HG03442 (cell line): ENCODE results near the gene CPXM2.

Source experiments
- ATAC-seq: cut with Tn5 transposase; IDR thresholded peaks from one replicate; pipeline ENCODE4 v1.9.1; 2021; ENCODE audit warnings: mild to moderate bottlenecking, moderate library complexity; ENCODE audit not compliant: unreplicated experiment

The CPXM2 gene

DNA sequence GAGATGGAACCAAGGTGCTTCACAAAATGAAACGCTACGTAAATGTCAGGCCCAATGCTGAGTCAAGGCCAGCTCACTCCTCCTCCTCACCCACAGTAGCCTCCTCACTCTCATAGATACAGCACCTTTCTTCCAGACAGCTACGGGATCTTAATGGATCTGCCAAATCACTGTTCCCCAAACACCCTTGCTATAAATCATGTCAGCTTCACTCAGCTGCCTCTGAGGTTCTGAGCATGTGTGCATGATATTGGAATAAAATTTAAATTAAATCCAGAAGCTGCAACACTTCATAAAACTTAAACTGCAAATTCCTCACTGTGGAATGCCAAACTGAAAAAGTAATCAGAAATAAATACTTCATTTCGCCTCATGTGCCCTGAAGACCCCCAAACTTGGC, 14.7 kb upstream of the CPXM2 start:
- no peak for ATAC-seq

DNA sequence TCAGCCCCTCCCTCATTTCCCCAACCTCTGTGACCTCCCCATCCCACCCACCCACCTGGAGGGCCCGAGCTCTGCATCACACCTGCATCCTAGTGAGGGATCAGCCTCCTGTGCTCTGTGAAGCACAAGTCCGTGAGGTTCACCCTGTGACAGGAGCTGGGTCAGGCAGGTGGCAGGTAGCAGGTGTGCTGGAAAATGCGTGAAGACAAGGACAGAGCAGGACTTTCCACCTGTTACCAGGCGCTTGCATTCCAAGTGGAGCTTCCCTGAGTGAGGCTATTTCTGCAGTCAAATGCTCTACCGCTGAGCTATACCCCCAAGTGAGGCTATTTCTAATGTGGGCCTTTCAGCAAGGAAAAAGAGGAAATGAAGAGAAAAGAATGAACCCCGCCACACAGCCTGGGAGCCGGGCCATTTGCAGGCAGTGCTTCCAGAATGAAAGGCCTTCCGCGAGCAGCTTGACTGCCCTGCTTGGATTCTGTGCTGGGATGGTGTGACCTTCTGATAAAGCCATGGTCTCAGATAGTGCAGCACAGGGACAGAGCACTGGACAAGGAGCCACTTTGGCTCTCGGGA, 13.3 kb upstream of the CPXM2 start:
- no peak for ATAC-seq

DNA sequence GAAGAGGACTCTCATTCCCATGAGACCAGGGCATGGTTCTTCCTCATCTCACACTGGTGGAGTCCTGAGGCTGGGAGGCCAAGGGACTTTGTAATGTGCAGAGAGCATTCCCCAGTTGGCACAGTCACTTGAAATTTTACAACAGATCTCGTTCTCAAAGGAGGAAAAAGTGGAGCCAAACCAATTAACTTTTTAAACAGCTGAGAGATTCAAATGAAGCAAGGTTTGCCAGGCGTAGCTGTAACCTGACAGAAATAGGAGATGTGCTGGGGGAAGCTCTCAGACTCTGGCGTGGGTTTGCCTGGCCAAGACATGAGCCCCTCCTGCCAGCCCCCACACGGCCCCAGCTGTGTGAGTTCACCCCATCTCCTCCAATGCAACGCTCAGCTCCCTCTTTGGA, 12.0 kb upstream of the CPXM2 start:
- ATAC-seq, result no peak

DNA sequence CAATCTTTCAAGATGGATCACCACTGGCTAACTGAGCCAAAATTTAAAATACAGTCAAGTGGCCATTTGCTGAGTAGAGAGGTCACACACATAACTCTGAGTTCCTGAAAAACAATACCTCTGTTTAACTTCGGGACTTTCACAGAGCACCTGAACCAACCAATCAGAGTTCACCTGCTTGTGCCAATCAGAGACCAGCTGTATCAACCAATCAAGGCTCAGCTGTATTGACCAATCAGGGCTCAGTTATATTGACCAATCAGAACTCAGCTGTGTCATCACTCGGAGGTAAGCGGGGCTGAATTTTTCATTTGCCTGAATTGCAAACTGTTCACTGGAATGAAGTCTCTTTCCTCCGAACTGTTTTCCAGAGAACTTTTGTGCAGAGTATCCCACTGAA, 10.0 kb upstream of the CPXM2 start:
- ATAC-seq, result no peak

DNA sequence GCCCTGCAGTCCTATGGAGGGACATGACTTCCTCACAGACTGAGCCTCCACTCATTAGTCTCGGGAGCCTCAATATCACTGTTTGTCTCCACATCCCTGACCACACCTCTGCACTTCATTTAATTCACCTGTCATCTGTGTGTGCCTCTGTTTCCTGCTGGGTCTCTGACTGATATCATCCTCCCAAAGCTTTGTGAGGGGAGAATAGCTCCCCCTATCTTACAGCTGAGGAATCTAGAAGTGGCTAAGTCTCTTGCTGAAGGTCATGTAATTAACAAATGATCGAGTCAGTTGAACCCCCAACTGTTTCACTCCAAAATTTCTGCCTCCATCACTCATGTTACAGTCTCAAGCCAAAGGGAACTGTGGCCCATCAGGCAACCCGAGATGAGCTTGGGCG, 5.5 kb upstream of the CPXM2 start:
- no peak for ATAC-seq

DNA sequence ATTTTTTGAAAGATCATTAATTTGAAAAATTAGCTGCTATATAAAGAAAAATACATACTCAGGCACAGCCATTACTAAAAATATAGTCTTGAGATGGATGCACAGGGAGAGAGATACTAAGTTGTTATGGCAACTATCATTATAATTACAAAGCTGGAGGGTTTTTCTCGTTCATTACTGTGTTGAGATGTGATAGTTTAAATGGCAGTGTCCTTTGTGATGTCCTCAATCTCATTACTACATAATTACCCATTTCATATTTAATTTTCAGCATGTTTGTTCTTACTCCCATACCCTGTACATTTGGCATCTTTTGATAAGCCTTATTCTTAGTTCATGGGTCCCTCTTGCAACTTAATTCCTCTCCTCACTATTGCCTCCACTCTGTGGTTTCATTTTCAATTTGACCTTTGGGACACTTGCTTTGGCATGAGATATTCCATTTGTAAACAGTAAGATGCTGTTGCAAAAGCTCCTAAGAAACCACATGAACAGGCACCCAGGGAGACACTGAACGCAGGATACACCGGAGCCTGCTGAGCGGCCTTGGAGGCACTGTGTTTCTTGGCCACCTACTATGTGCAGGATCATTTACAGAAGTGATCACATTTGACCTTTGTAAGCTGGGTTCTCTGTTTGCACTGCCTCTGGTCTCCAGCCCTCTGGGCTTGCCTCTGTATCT, 4.8 kb upstream of the CPXM2 start:
- no peak for ATAC-seq

DNA sequence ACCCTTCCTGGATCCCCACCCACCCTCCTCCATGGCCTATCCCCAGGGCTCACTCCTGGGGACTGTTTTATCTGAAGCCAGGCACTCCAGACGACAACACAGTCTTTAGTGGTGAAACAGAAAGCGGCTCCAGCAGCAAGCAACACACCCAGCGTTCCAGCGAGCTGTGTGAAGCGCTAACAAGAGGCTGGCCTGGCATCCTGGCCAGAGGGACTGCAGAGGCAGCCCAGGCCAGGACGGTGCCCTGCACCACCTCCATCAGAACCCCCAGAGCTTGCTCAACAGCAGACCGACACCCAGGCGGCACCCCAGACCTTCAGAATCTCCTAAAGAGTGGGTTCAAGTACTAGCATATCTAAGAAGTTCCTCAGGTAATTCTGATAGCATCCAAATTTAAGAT, 2.0 kb upstream of the CPXM2 start:
- no peak for ATAC-seq

DNA sequence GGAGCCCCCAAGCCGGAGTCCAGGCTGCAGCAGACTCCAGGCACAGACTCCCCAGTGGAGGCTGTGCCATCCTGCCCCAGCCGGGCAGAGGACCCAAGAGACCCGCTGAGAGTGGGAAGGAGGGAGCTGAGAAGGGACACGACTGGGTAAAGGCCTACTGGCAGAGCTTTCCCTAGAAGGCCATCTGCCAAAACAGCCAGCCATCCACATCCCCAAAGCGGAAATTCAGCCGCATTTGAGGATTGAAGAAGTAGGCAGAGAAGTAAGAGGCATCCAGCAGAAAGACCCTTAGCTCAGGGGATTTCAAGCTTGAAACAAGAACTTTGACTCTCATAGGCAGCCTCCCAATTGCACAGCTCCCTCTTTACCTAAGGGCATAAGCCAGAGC, 857 bp downstream of the CPXM2 start:
- no peak for ATAC-seq

DNA sequence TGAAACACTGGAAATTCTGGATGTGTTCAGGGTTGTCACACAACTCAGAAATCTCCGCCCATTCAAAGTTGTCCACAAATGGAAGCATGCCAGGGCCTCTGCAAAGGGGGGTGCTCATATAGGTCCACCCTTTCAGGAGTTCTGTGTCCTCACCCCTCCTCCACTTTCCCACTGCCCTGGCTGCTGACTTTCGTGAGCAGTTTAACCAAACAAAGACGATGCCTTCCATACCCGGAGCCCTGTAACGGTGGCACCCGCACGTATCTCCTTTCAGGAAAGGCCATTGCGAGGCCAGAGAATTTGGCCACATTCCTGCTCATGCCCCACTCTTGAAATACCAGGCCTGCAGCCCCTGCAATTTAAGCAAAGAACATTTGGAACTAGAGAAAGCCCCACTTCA, 1.4 kb downstream of the CPXM2 start:
- ATAC-seq, result no peak

DNA sequence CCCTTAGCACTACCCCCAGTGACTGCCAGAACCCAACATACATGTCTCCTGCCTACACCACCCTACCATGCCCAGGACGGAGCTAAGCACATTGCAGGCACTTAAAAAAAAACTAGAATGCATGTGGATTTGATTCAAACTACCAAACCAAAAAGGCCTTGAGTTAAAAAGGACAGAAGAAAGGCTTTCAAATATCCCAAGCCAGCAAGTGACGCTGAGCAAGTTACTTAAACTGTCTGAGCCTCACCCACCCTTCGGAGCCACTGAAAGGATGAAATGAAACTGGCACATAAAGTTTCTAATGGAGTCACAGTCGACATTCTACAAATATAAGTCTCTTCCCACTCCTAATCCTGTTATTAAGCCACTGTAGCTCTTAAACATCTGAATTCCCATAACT, 1.8 kb downstream of the CPXM2 start:
- no peak for ATAC-seq

DNA sequence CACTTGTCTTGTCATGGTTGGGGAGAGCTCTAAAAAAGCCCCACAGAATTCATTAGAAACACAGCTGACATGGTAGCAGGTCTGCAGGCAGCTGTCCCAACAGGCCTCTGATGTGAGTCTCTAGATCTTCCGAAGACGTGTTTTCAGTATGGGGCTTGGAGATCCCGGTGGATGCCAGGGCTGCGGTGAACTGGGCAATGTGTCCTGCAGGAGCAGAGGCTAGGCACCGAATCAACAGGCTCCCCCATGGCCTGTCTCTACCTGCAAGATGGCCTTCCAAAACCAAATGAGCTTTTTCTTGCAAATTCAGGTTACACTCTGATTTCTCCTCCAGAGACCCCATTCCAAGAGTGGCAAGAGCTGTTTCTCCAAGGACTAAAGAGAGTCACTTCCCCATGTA, 2.9 kb downstream of the CPXM2 start:
- ATAC-seq, result no peak

DNA sequence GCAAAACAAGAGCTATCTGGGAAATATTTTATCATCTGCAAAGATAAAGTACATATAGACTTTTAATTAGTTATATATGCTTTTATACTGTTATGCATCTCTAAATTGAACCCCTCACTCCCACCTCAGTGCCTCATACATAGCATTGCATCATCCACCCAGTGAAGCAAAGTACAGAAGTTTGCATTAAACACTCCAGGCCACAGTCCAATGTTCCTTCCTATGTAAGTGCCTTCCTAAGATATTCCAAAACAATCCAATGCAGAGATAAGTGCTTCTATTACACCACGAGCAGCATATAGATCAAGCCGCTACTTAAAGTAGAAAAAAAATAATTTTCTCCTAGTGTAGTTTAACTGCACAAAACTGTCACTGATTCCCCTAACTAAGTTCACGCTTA, 3.4 kb downstream of the CPXM2 start:
- no peak for ATAC-seq

DNA sequence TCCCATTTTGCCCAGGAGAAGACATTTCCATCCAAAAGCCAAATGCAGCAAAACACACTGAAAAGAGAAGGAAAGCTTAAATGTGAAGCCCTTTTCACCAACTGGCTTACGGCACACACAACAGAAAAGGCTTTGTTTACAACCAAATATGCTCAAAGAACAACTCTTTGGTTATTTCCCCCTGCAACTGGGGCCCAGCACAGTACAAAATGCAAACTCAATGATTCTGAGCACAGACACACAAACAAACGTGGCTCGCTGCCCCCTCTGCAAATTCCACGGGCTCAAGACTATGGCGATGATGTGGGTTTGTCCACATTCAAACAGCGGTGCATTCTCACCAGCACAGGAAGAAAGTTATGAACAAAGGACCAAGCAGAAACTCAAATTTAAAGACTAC, 5.3 kb downstream of the CPXM2 start:
- ATAC-seq, result no peak

DNA sequence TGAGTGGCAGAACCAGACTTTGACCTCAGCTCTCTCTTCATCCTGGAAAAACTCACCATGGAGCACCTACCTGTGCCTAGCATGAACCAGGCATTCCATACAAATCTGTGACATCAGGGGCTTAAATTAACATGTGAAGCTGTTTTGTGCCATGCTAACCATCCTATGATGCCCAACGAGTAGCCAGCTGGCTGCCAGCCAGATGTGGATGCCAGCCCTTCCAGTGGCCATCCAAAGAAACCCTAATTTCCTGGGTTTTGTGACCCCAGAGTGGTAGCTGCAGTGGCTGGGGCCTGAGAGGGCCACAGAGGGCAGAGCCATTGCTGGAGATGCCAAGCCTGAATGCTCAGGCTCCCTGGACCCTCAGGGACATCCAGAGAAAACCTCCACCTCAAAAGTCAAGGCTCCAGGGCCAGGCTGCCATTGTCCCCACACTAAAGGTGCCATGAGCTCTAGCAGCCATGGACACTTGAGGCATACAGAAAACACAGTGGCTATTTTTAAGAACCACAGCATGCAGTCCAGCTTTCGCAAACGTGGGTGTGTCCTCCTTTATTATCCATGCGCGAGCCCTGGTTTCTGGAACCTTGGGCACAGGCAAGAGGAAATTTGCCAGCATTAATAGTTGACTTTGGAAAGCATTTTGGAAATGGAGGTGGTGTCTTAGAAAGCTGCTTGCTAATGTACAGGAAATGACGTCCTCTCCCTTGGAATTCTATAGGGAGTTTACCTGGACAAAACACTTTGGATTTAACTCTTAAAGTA, 6.0 kb downstream of the CPXM2 start:
- no peak for ATAC-seq

DNA sequence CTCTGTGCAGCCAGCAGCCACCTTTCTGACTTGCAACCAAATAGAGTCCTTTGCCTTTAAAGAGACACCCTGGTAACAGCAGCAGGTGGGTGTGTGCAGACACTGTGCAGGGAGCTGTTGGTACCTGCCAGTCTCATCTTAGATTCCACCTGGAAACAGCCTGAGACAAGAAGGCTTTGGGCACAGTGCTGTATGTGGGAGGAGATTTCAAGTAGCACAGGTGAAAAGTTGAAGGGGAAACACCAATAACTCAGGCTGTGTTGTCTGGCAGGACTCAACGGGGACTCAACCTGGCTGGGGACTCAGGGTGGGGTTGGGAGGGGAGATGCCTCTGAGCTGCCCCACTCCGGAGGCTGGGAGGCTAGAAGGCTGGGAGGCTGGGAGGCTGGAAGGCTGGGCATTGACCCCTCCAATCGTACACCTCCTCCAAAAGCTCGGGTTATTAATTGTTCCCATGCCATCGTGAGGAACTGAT, 6.7 kb downstream of the CPXM2 start:
- ATAC-seq, result no peak

DNA sequence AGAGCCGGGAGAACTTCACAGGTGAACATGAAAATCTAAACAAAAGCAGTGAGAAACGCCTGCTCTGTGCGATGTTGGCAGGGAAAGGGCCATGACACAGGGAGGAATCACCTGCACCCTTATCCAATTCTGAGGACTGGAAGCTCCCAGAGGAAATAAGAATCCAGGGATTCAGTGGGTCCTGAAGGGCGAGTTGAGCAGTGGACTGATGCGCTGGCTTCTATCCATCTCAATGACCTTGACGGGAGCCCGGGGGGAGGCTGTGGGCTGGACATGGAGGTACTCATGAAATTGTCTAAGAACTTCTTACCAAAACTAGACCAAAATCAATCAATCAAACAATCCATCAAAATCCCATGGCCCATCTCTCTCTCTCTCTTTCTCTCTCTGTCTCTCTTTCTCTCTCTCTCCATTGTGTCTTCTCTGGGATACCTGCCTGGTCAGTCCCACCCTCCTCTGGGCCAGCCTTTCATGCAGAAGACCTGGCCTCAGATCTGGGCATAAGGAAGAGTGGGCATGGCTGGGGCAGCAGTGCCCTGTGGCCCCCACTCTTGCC, 7.2 kb downstream of the CPXM2 start:
- no peak for ATAC-seq

DNA sequence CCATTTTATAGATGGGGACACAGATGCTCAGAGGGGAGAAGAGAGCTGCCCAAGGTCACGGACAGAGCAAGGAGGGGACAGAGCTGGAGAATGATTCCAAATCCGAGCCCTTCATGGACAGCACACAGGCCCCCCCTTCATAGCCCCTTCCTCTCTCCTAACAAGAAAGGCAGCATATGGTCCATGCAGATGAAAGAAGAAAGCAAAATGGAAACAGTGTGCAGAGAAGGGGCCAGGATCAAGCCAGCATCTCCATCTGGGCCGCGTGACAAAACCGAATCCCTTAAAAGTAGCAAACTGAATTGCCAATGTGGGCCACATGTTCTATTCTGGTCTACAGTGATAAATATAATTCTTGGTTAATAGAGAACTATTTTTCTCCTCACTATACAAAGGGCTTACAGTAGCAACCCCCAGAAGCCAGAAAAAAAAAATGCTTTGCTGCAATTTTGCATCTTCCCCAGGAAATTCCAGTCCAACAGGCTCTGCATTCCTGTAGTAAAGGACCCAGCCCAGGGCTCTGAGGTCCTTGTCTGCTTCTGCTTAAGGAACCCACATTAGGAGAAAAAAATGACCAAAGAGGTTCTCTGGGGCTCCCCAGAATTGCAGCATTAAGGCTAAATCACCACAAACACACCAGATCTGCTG, 7.8 kb downstream of the CPXM2 start:
- no peak for ATAC-seq

DNA sequence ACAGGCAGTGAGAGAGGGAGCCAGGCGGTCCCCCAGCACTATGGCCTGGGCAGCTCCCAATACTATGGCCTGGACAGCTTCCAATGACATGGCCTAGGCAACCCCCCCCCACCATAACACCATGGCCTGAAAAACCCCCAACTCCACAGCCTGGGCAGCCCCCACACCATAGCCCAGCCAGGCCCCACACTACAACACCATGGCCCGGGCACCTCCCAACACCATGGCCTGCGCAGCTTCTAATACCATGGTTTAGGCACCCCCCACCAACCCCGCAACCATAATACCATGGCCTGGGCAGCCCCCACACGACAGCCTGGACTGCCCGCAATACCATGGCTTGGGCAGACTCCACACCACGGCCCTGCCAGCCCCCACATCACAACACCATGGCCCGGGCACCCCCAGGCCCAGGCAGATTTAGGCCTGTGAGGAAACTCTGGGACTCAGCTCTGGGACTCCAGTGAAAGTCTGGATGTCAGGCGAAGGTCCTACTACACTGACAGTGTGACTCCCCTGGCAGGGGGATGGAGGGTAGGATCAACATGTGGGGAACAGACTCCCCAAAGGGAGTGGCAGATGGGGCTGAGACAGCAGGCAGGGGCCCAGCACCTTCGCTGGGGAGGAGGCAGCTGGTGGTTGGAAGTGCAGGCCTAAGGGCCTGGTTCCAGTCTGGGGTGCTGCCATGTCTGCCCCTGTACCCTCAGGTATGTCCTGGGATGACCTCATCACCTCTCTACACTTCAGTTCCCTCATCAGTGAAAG, 8.7 kb downstream of the CPXM2 start:
- no peak for ATAC-seq

DNA sequence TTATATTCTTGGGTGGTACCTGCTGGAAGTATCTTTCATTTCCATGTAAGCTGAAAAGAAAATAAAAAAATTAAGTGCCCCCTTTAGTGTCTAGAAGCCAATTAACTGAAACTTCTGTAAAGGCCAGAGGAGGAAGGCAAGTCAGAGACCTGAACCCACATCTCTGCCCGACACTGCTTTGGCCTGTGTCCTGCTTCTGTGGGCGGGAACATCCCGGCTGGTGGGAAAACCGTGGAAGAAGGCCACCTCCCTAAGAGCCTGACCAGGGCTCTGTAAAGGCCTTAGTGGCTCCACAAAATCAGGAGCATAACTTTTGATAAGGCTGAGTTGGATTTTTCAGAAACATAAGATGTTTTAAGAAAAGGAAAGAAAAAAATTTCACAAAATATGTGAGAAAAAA, 9.4 kb downstream of the CPXM2 start:
- ATAC-seq, result no peak

DNA sequence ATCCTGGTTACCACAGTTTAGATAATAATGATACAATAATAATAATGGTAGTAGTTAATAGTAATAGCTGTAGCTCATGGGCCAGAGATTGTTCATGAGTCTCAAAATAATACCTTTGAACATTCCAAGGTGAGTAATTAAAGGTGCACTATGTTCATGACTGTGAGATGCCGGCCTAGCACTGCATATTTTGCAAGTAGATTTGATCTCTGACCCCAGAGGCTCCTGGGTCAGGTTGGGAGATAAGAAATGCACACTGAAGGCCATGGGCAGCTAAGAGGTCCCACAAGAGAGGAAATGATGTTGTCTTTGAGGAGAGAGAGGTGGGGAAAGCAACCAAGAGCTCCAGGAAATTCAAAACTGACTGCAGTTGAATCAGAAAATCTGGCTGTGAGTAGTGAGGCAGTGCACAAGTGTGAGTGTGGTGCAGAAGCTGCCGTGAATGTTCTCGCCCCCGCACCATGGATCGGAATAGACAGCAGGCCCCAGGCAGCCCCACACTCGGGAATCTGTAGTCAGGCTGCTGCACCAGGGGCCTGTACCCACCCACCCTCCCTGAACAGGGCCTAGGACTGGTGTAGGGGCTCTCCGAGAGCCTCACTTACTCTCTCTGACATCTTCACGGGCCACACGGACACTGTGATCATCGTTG, 11.9 kb downstream of the CPXM2 start:
- no peak for ATAC-seq
